Panc1 (cell line): ENCODE results near the gene BRAF. TPM values are rescaled to one million over a fixed set of nuclear protein-coding genes. Genes with fewer than 3 reads are reported as not detected.
A peak's percentile ranks its signal among the peaks of the same experiment; 100 is the strongest.

Experiments
- ATAC-seq: fragments of 200-7000 bp; cut with Tn5 transposase; 2 replicates; pipeline ENCODE4 v1.9.1; 2020; ENCODE audit warnings: mild to moderate bottlenecking, moderate library complexity
- BruUV-seq: library from RNA; stranded (reverse); fragments of 400-500 nt; replicated peaks from 2 replicates; lab custom pipeline; 2021; lab: Mats Ljungman, UMichigan
- CTCF ChIA-PET: fragments of 300-600 bp; sonication (Branson Sonifier 250); formaldehyde crosslinking; loops from one replicate; lab custom pipeline; 2022; ENCODE audit warnings: antibody characterized with exemption; lab: Charles Lee
- POLR2A ChIA-PET: fragments of 300-600 bp; sonication (Branson Sonifier 250); formaldehyde crosslinking; loops from one replicate; lab custom pipeline; 2022; ENCODE audit warnings: antibody characterized with exemption; lab: Charles Lee
- DNase-seq: peaks from one replicate; pipeline ENCODE4 v3.0.0-alpha.2; 2010; ENCODE audit warnings: low read depth, low spot score
- H3K27ac ChIP-seq: 2 replicates; pipeline ENCODE4 v1.5.1; 2011; ENCODE audit warnings: mild to moderate bottlenecking, low read length, inconsistent platforms
- H3K27me3 ChIP-seq: fragments of 200-500 bp; sonication (Bioruptor generic); 2 replicates; pipeline ENCODE4 v1.6.0; 2014; ENCODE audit warnings: low read length, inconsistent platforms; ENCODE audit not compliant: control insufficient read depth, insufficient read depth
- H3K36me3 ChIP-seq: fragments of 200-500 bp; sonication (Bioruptor generic); 2 replicates; pipeline ENCODE4 v1.5.1; 2014; ENCODE audit warnings: inconsistent platforms, mild to moderate bottlenecking, low read length, moderate library complexity; ENCODE audit not compliant: control insufficient read depth, insufficient read depth
- H3K4me1 ChIP-seq: 2 replicates; pipeline ENCODE4 v1.5.1; 2011; ENCODE audit warnings: inconsistent platforms, mild to moderate bottlenecking, low read length, moderate library complexity; ENCODE audit not compliant: control insufficient read depth, insufficient read depth
- H3K4me3 ChIP-seq, 2 experiments: 2 replicates each; pipeline ENCODE4 v1.5.1; 2011 to 2012; ENCODE audit warnings: low read depth in 2 of 2, low read length in 2 of 2, mild to moderate bottlenecking in 2 of 2, inconsistent platforms in 1 of 2, moderate library complexity in 1 of 2
- H3K9me3 ChIP-seq: fragments of 200-500 bp; sonication (Bioruptor generic); 2 replicates; pipeline ENCODE4 v1.5.1; 2014; ENCODE audit warnings: low read depth, mild to moderate bottlenecking, inconsistent platforms, low read length, moderate library complexity; ENCODE audit not compliant: control insufficient read depth, insufficient read depth
- CTCF ChIP-seq: fragments of 450-650 bp; IDR thresholded peaks from 2 replicates; pipeline ENCODE4 v1.5.1; 2017; ENCODE audit warnings: mild to moderate bottlenecking
- POLR2AphosphoS5 ChIP-seq: IDR thresholded peaks from 2 replicates; pipeline ENCODE4 v1.6.1; 2012; ENCODE audit warnings: mild to moderate bottlenecking, low read depth, low read length, moderate library complexity
- REST ChIP-seq, 2 experiments: IDR thresholded peaks; 2 replicates each; pipeline ENCODE4 v1.6.1; 2011 to 2012; ENCODE audit warnings: low read depth in 2 of 2, control low read depth in 1 of 2, low read length in 1 of 2, mild to moderate bottlenecking in 1 of 2, moderate library complexity in 1 of 2; ENCODE audit not compliant: insufficient read depth in 1 of 2
- SIN3A ChIP-seq: IDR thresholded peaks from 2 replicates; pipeline ENCODE4 v1.6.1; 2012; ENCODE audit warnings: low read depth, mild to moderate bottlenecking, low read length, moderate library complexity, borderline replicate concordance; ENCODE audit not compliant: insufficient read depth
- TCF7L2 ChIP-seq: IDR thresholded peaks from 2 replicates; pipeline ENCODE4 v1.6.1; 2011; ENCODE audit warnings: mild to moderate bottlenecking, low read depth, low read length, inconsistent platforms
- in situ Hi-C: cut with HindIII; loops from 2 replicates; pipeline ENCODE4 v1.10.0; 2016; ENCODE audit warnings: low sequenced_read_pairs, low pct_unique_long_range_greater_than_20kb
- intact Hi-C: fragments of 100-400 bp; cut with micrococcal nuclease; formaldehyde crosslinking; loops from one replicate; pipeline ENCODE4 v1.10.0; 2022; ENCODE audit not compliant: unreplicated experiment
- total RNA-seq: library from RNA; stranded (reverse); gene quantifications from one replicate; pipeline ENCODE4 v1.2.1, GENCODE V29; 2021; ENCODE audit not compliant: unreplicated experiment

The BRAF gene
- total RNA-seq, 1 experiment from 2014 or later: 26.3 TPM

- intact Hi-C loops (loop anchor here (10.0 kb wide), 1 partner anchor 312 kb away; no protein-coding TSS in a partner anchor), in situ Hi-C loops (no loop called here)
- no peaks in the 10 kb centered on the region for H3K27me3 ChIP-seq
- H3K4me3 ChIP-seq: peak within 1 kb of the TSS; percentile 64 to 78
- DNase-seq (no peak), ATAC-seq (peak; percentile 89)
- H3K9me3 ChIP-seq: no peaks in the 10 kb centered on the region
- TF ChIP-seq SIN3A: no peak
- TF ChIP-seq CTCF: no peak
- TF ChIP-seq REST (IDR thresholded peaks at IDR 0.05; ENCODE audit: insufficient read depth in 1 of 2, low read depth in 2 of 2, low read length in 1 of 2): no peak
- no peak for TF ChIP-seq TCF7L2
- no peak for TF ChIP-seq POLR2AphosphoS5
- POLR2A ChIA-PET: interaction anchor here (0.6 kb wide), 1 partner anchor 144 kb away, joined by 3 read pairs; no protein-coding TSS in a partner anchor
- CTCF ChIA-PET: no interaction called here
- no peaks in the 10 kb centered on the region for H3K36me3 ChIP-seq
- peak within 1 kb of the TSS; percentile 34 for H3K27ac ChIP-seq
- no TSS peak for BruUV-seq
- no peaks in the 10 kb centered on the region; the same call in 1 of the 2 replicates for H3K4me1 ChIP-seq
These were observed 252.2 kb downstream of the BRAF start, which contains the start of gene ADCK2 for GRCh38 chr7:140672382-140673062. ADCK2 (plus strand) TSS chr7:140672945; CDS start chr7:140673331, 386 bp downstream.

GRCh38 chr7:140671966-140672365 lies 252.8 kb downstream of the BRAF start:
- ChIA-PET POLR2A (no interaction called here), CTCF (no interaction called here)
- in situ Hi-C loops: no loop called here
- BruUV-seq: no TSS peak
- Histone ChIP-seq H3K27ac (no peak overlapping the region), H3K4me1 (no peaks in the 10 kb centered on the region; the same call in 1 of the 2 replicates), H3K36me3 (no peaks in the 10 kb centered on the region), H3K4me3 (no peak overlapping the region; a peak in 1 of 4 replicates), H3K27me3 (no peaks in the 10 kb centered on the region), H3K9me3 (no peaks in the 10 kb centered on the region)
- DNase-seq: no peak
- ATAC-seq: no peak
- intact Hi-C loops: loop anchor here (10.0 kb wide), 1 partner anchor 313 kb away; no protein-coding TSS in a partner anchor
- TF ChIP-seq CTCF: no peak
